ENCODE measurements around the gene DCTN5. TPM values are rescaled to one million over a fixed set of nuclear protein-coding genes. Genes with fewer than 3 reads are reported as not detected.
A peak's percentile ranks its signal among the peaks of the same experiment; 100 is the strongest.

Gene DCTN5
- total and polyA plus RNA-seq, 2 of the 13 experiments (the other 11 are each of a cell fraction or from before 2014, with no cell fraction given): 105 to 207 TPM

DNA sequence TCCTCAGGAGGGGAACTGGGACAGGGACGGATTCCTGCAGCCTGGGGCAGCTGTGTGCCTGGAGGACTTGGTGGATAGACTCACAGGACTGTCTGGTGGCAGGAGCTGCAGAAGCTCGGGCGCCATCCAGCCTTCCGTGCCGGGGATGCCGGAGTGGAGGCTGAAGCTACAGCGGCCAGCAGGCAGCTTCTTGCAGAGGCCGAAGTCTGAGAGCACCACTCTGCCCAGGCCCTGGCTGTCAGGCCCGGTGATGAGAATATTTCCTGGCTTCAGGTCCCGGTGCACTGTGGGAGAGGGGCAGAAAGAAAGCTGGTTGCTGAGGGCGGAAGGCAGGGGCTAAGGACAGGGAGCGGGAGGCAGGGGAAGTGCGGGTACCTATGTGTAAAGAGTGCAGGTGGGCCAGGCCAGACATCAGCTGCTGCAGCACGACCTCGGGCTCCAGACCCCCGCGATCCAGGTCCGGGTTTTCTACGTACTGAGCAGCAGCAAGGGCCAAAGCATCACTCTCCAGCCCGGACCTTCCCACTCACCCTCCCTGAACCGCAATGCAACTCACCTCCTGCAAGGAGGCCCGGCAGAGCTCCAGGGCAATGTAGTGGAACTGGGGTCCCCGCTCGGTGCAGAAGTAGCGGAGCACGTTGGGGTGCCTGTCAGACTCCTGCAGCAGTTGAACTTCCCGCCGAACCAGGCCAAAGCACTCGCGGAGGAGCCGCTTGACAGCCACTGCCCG is 53.5 kb downstream of the DCTN5 start (continued):
- TF ChIP-seq, protein P1, sequence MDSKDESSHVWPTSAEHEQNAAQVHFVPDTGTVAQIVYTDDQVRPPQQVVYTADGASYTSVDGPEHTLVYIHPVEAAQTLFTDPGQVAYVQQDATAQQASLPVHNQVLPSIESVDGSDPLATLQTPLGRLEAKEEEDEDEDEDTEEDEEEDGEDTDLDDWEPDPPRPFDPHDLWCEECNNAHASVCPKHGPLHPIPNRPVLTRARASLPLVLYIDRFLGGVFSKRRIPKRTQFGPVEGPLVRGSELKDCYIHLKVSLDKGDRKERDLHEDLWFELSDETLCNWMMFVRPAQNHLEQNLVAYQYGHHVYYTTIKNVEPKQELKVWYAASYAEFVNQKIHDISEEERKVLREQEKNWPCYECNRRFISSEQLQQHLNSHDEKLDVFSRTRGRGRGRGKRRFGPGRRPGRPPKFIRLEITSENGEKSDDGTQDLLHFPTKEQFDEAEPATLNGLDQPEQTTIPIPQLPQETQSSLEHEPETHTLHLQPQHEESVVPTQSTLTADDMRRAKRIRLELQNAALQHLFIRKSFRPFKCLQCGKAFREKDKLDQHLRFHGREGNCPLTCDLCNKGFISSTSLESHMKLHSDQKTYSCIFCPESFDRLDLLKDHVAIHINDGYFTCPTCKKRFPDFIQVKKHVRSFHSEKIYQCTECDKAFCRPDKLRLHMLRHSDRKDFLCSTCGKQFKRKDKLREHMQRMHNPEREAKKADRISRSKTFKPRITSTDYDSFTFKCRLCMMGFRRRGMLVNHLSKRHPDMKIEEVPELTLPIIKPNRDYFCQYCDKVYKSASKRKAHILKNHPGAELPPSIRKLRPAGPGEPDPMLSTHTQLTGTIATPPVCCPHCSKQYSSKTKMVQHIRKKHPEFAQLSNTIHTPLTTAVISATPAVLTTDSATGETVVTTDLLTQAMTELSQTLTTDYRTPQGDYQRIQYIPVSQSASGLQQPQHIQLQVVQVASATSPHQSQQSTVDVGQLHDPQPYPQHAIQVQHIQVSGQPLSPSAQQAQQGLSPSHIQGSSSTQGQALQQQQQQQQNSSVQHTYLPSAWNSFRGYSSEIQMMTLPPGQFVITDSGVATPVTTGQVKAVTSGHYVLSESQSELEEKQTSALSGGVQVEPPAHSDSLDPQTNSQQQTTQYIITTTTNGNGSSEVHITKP (CRISPR knock-in tag; IDR thresholded peaks at IDR 0.05; ENCODE audit: low read depth): no peak
- TF ChIP-seq MBNL3 (CRISPR knock-in tag; conservative IDR thresholded peaks at IDR 0.05) (no peak), ZKSCAN1 (IDR thresholded peaks at IDR 0.05; ENCODE audit: low read length) (no peak), TBP (CRISPR knock-in tag; IDR thresholded peaks at IDR 0.05) (no peak), ZNF510 (CRISPR knock-in tag; IDR thresholded peaks at IDR 0.05; ENCODE audit: low read depth) (no peak), ATAD3A (CRISPR knock-in tag; IDR thresholded peaks at IDR 0.05) (no peak), ZNF569 (CRISPR knock-in tag; IDR thresholded peaks at IDR 0.05; ENCODE audit: borderline replicate concordance) (0 out of 2 replicates have a peak, but pooled peaks have one; percentile 41), YEATS4 (CRISPR knock-in tag; IDR thresholded peaks at IDR 0.05; ENCODE audit: borderline replicate concordance) (0 out of 2 replicates have a peak, but pooled peaks have one; percentile 28), ZNF879 (CRISPR knock-in tag; IDR thresholded peaks at IDR 0.05) (no peak), ZNF605 (CRISPR knock-in tag; IDR thresholded peaks at IDR 0.05) (no peak), SNAPC2 (CRISPR knock-in tag; IDR thresholded peaks at IDR 0.05) (no peak)
- TF ChIP-seq, protein P2, sequence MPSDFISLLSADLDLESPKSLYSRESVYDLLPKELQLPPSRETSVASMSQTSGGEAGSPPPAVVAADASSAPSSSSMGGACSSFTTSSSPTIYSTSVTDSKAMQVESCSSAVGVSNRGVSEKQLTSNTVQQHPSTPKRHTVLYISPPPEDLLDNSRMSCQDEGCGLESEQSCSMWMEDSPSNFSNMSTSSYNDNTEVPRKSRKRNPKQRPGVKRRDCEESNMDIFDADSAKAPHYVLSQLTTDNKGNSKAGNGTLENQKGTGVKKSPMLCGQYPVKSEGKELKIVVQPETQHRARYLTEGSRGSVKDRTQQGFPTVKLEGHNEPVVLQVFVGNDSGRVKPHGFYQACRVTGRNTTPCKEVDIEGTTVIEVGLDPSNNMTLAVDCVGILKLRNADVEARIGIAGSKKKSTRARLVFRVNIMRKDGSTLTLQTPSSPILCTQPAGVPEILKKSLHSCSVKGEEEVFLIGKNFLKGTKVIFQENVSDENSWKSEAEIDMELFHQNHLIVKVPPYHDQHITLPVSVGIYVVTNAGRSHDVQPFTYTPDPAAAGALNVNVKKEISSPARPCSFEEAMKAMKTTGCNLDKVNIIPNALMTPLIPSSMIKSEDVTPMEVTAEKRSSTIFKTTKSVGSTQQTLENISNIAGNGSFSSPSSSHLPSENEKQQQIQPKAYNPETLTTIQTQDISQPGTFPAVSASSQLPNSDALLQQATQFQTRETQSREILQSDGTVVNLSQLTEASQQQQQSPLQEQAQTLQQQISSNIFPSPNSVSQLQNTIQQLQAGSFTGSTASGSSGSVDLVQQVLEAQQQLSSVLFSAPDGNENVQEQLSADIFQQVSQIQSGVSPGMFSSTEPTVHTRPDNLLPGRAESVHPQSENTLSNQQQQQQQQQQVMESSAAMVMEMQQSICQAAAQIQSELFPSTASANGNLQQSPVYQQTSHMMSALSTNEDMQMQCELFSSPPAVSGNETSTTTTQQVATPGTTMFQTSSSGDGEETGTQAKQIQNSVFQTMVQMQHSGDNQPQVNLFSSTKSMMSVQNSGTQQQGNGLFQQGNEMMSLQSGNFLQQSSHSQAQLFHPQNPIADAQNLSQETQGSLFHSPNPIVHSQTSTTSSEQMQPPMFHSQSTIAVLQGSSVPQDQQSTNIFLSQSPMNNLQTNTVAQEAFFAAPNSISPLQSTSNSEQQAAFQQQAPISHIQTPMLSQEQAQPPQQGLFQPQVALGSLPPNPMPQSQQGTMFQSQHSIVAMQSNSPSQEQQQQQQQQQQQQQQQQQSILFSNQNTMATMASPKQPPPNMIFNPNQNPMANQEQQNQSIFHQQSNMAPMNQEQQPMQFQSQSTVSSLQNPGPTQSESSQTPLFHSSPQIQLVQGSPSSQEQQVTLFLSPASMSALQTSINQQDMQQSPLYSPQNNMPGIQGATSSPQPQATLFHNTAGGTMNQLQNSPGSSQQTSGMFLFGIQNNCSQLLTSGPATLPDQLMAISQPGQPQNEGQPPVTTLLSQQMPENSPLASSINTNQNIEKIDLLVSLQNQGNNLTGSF (CRISPR knock-in tag; IDR thresholded peaks at IDR 0.05): peak; percentile 51; the same call in 1 of the 2 replicates
- TF ChIP-seq, protein P3, sequence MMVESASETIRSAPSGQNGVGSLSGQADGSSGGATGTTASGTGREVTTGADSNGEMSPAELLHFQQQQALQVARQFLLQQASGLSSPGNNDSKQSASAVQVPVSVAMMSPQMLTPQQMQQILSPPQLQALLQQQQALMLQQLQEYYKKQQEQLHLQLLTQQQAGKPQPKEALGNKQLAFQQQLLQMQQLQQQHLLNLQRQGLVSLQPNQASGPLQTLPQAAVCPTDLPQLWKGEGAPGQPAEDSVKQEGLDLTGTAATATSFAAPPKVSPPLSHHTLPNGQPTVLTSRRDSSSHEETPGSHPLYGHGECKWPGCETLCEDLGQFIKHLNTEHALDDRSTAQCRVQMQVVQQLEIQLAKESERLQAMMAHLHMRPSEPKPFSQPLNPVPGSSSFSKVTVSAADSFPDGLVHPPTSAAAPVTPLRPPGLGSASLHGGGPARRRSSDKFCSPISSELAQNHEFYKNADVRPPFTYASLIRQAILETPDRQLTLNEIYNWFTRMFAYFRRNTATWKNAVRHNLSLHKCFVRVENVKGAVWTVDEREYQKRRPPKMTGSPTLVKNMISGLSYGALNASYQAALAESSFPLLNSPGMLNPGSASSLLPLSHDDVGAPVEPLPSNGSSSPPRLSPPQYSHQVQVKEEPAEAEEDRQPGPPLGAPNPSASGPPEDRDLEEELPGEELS (CRISPR knock-in tag; IDR thresholded peaks at IDR 0.05): no peak
- TF ChIP-seq, protein P4, sequence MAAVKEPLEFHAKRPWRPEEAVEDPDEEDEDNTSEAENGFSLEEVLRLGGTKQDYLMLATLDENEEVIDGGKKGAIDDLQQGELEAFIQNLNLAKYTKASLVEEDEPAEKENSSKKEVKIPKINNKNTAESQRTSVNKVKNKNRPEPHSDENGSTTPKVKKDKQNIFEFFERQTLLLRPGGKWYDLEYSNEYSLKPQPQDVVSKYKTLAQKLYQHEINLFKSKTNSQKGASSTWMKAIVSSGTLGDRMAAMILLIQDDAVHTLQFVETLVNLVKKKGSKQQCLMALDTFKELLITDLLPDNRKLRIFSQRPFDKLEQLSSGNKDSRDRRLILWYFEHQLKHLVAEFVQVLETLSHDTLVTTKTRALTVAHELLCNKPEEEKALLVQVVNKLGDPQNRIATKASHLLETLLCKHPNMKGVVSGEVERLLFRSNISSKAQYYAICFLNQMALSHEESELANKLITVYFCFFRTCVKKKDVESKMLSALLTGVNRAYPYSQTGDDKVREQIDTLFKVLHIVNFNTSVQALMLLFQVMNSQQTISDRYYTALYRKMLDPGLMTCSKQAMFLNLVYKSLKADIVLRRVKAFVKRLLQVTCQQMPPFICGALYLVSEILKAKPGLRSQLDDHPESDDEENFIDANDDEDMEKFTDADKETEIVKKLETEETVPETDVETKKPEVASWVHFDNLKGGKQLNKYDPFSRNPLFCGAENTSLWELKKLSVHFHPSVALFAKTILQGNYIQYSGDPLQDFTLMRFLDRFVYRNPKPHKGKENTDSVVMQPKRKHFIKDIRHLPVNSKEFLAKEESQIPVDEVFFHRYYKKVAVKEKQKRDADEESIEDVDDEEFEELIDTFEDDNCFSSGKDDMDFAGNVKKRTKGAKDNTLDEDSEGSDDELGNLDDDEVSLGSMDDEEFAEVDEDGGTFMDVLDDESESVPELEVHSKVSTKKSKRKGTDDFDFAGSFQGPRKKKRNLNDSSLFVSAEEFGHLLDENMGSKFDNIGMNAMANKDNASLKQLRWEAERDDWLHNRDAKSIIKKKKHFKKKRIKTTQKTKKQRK (IDR thresholded peaks at IDR 0.05; ENCODE audit: low read length): no peak
